HEK293T (cell line): ENCODE data around the gene UBXN10.

Source experiments
- CTCF ChIA-PET: fragments of 350-600 bp; formaldehyde crosslinking; extraction: SDS; loops from one replicate; lab custom pipeline; 2021; ENCODE audit warnings: antibody characterized with exemption, inconsistent platforms; lab: Yijun Ruan, JAX
- POLR2A ChIA-PET: fragments of 350-600 bp; formaldehyde crosslinking; extraction: SDS; loops from one replicate; lab custom pipeline; 2020; ENCODE audit warnings: antibody characterized with exemption, inconsistent platforms; lab: Yijun Ruan, JAX
- DNase-seq: peaks from one replicate; pipeline ENCODE4 v3.0.0; 2012; ENCODE audit warnings: mixed read lengths; ENCODE audit errors: extremely low spot score
- ARNT ChIP-seq: fragments of 450-650 bp; IDR thresholded peaks from 2 replicates; pipeline ENCODE4 v1.6.1; 2017; ENCODE audit warnings: mild to moderate bottlenecking
- BHLHE40 ChIP-seq: fragments of 450-650 bp; IDR thresholded peaks from 2 replicates; pipeline ENCODE4 v1.6.1; 2016; ENCODE audit warnings: mild to moderate bottlenecking, moderate library complexity, borderline replicate concordance
- CTBP1 ChIP-seq: fragments of 450-650 bp; IDR thresholded peaks from 2 replicates; pipeline ENCODE4 v1.6.1; 2016; ENCODE audit warnings: borderline replicate concordance
- ELF4 ChIP-seq: fragments of 450-650 bp; IDR thresholded peaks from 2 replicates; pipeline ENCODE4 v1.6.1; 2017; ENCODE audit warnings: antibody characterized with exemption
- FOXA1 ChIP-seq: fragments of 450-650 bp; IDR thresholded peaks from 2 replicates; pipeline ENCODE4 v1.6.1; 2016; ENCODE audit warnings: mild to moderate bottlenecking
- FOXK2 ChIP-seq: fragments of 450-650 bp; IDR thresholded peaks from 2 replicates; pipeline ENCODE4 v1.6.1; 2016; ENCODE audit warnings: mild to moderate bottlenecking
- FOXM1 ChIP-seq: fragments of 450-650 bp; IDR thresholded peaks from 2 replicates; pipeline ENCODE4 v1.6.1; 2017; ENCODE audit warnings: mild to moderate bottlenecking, borderline replicate concordance
- HDGF ChIP-seq: fragments of 450-650 bp; IDR thresholded peaks from 2 replicates; pipeline ENCODE4 v1.6.1; 2017; ENCODE audit warnings: antibody characterized with exemption, borderline replicate concordance
- L3MBTL2 ChIP-seq: fragments of 450-650 bp; conservative IDR thresholded peaks from 2 replicates; pipeline ENCODE4 v1.6.1; 2016; ENCODE audit warnings: mild to moderate bottlenecking
- LEF1 ChIP-seq: fragments of 450-650 bp; IDR thresholded peaks from 2 replicates; pipeline ENCODE4 v1.6.1; 2017; ENCODE audit warnings: mild to moderate bottlenecking, borderline replicate concordance
- NFRKB ChIP-seq: fragments of 450-650 bp; IDR thresholded peaks from 2 replicates; pipeline ENCODE4 v1.6.1; 2016; ENCODE audit warnings: mild to moderate bottlenecking, moderate library complexity
- SP1 ChIP-seq: fragments of 450-650 bp; IDR thresholded peaks from 2 replicates; pipeline ENCODE4 v1.6.1; 2017
- SUZ12 ChIP-seq: fragments of 450-650 bp; IDR thresholded peaks from 2 replicates; pipeline ENCODE4 v1.6.1; 2016; ENCODE audit warnings: mild to moderate bottlenecking
- TARDBP ChIP-seq: fragments of 450-650 bp; IDR thresholded peaks from 2 replicates; pipeline ENCODE4 v1.6.1; 2016
- ZNF384 ChIP-seq: fragments of 450-650 bp; IDR thresholded peaks from 2 replicates; pipeline ENCODE4 v1.6.1; 2016
- TF ChIP-seq, protein P1 (sequence below): fragments of 450-650 bp; IDR thresholded peaks from 2 replicates; pipeline ENCODE4 v1.6.1; 2016

UBXN10 gene

DNA sequence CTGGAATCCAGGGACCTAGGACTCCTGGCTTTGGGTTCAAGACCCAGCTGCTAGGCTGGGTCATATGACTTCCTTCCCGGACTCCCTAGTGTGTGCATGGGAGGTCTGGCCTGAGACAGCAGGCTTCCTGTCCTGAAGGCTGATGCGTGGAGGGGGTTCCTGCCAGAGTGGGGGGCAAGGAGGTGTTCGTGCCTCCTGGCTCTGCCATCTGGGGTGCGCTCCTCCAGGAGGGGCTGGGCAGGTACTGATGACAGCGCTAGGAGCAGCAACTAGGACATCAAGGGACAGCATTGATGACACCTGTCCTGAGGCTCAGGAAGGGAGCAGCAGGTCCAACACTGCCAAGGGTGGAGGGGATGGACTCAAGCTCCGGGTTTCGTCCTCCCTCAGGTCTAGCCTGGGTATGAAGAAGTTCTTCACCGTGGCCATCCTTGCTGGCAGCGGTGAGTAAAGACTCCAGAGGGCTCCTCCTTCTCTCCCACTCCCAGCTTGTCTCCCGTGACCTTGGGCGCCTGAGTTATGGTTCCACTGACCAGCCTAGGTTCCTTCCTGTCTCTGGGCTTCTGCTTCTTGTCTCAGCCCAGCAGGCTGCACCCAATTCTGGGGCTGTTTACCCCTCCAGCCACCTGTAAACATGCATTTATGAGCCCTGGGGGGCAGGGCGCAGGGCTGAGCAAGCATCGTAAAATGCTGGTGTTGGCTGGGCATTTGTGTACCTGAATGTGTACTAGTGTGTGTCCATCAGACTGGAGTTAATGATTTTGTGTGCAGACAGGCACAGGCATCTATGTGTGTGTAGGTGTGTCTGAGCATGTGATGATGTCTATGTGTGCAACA, 45.9 kb upstream of the UBXN10 start:
- ChIA-PET POLR2A (no interaction called here), CTCF (interaction anchor here (0.6 kb wide), 1 partner anchor 66 kb away, joined by 4 read pairs; no protein-coding TSS in a partner anchor)
- no peak for TF ChIP-seq FOXA1
- TF ChIP-seq HDGF, result no peak
- TF ChIP-seq ELF4, result no peak
- TF ChIP-seq, protein P1, sequence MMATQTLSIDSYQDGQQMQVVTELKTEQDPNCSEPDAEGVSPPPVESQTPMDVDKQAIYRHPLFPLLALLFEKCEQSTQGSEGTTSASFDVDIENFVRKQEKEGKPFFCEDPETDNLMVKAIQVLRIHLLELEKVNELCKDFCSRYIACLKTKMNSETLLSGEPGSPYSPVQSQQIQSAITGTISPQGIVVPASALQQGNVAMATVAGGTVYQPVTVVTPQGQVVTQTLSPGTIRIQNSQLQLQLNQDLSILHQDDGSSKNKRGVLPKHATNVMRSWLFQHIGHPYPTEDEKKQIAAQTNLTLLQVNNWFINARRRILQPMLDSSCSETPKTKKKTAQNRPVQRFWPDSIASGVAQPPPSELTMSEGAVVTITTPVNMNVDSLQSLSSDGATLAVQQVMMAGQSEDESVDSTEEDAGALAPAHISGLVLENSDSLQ, result no peak
- TF ChIP-seq ARNT, result no peak
- TF ChIP-seq SP1, result no peak
- TF ChIP-seq SUZ12, result no peak
- no peak for TF ChIP-seq TARDBP
- no peak for TF ChIP-seq CTBP1
- no peak for TF ChIP-seq FOXK2
- no peak for TF ChIP-seq NFRKB
- TF ChIP-seq ZNF384, result no peak
- TF ChIP-seq FOXM1, result no peak
- TF ChIP-seq BHLHE40, result no peak
- no peak for DNase-seq

DNA sequence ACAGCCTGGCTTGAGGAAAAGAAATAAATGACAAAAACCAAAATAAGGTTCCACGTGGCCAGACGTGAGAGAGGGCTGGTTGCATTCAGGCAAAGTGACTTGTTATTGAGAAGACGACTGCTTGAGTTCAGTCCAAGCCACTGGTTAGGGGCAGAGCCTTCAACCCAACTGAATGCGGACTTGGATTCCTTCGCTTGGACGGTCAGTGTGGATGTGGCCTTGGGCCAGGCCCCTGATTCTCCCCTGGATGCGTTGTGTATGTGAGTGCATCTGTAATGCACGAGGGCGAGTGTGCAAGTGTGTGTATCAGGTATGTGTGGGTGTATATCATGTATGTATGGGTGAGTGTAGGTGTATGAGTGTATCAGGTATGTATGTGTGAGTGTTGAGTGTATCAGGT, 44.9 kb upstream of the UBXN10 start:
- ChIA-PET POLR2A (no interaction called here), CTCF (no interaction called here)
- DNase-seq, result no peak
- TF ChIP-seq NFRKB, result no peak
- no peak for TF ChIP-seq BHLHE40
- no peak for TF ChIP-seq L3MBTL2
- TF ChIP-seq ELF4, result no peak
- TF ChIP-seq, protein P1, result no peak
- no peak for TF ChIP-seq HDGF
- TF ChIP-seq SP1, result no peak
- TF ChIP-seq TARDBP, result no peak
- no peak for TF ChIP-seq CTBP1
- TF ChIP-seq FOXA1, result no peak
- TF ChIP-seq ARNT, result no peak
- TF ChIP-seq LEF1, result no peak
- TF ChIP-seq ZNF384, result no peak
- no peak for TF ChIP-seq FOXK2
- TF ChIP-seq FOXM1, result no peak
- no peak for TF ChIP-seq SUZ12

DNA sequence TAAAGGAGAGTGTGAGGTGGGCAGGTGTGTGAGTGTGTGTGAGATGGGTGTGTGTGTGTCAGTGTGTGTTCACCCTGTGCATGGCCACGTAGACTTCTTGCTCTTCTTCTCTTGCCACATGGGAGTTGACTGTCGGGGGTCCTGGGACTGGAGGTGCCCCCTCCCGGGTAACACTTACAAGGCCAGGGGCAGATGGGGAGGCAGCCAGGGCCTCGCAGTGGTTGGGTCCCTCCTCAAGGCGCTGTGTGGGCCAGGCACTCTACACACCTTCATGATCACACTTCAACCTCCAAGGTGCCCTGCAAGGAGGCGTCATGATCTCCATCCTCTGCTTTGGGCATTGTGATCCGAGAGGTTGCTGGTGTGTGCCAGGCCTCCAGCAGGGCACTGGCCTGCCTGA, 44.4 kb upstream of the UBXN10 start:
- ChIA-PET CTCF (no interaction called here), POLR2A (no interaction called here)
- TF ChIP-seq LEF1 (no peak), HDGF (no peak), NFRKB (no peak), FOXM1 (no peak), FOXK2 (no peak), ELF4 (no peak), ARNT (no peak)
- DNase-seq, result no peak

DNA sequence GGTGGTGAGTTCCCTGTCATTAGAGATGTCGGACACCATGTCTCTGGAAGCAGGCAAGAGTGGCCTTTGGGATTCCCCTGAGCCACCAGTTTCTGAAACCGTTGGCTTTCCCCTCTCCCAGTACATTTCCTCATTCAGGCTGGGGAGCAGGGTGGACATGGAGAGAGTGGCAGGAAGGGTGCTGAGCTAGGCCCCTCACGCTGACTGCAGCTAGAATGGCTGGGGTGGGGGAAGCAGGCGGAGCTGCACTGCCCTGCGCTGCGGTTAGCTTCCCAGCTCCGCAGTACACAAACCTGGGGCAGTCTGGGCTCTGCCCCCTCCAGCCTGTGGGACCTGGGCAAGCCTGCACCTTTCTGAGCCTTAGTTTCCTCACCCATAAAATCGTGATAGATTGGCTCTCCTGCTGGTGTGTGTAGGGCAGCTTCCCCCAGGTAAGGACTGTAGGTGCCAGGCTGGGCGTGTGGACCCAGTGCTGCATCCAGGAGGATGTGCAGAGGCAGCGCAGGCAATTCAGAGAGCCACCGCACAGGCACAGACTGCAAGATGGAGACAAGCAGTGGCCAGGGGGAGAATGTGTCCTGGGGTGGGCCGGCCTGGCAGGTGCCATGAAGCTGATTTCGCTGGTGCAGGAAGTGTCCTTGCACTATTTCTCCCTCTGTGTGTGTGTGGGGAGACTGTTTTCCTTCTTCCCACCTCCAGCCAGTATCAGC, 43.7 kb upstream of the UBXN10 start:
- POLR2A ChIA-PET, result no interaction called here
- DNase-seq, result no peak
- TF ChIP-seq FOXM1 (no peak), NFRKB (no peak), FOXK2 (no peak), HDGF (no peak), SP1 (no peak), TARDBP (no peak)
- CTCF ChIA-PET, result no interaction called here

DNA sequence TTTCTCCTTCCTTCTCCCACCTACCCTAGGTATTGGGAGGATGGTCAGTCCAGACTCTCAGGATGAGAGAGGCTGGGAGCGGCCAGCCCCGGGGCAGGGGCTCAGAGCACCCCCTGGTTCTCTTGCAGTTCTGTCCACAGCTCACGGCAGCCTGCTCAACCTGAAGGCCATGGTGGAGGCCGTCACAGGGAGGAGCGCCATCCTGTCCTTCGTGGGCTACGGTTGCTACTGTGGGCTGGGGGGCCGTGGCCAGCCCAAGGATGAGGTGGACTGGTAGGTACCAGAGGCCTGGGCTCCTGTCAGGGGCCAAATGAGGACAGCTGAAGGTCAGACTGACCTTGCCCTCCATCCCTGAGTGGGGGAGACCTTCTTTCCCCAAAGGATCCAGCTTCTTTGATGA, 42.6 kb upstream of the UBXN10 start:
- no peak for DNase-seq
- no peak for TF ChIP-seq BHLHE40
- TF ChIP-seq SUZ12, result no peak
- no peak for TF ChIP-seq L3MBTL2
- TF ChIP-seq LEF1, result no peak
- no peak for TF ChIP-seq CTBP1
- no peak for TF ChIP-seq FOXA1
- TF ChIP-seq ELF4, result no peak
- TF ChIP-seq, protein P1, result no peak
- TF ChIP-seq FOXM1, result no peak
- no peak for TF ChIP-seq ZNF384
- TF ChIP-seq SP1, result no peak
- no peak for TF ChIP-seq FOXK2
- POLR2A ChIA-PET, result no interaction called here
- CTCF ChIA-PET, result interaction anchor here (0.6 to 1.3 kb wide), 2 partner anchors 9 to 168 kb away, joined by 3 to 5 read pairs; no protein-coding TSS in a partner anchor
